PC-9 (cell line): ENCODE data around the gene WBP1.

Experiments used
- EZH2 ChIP-seq: fragments of 200-600 bp; sonication (generic); IDR thresholded peaks from 2 replicates; pipeline ENCODE4 v1.8.0; 2017; ENCODE audit warnings: antibody characterized with exemption, low read depth
- TF ChIP-seq, protein P1 (sequence below): fragments of 200-600 bp; sonication (generic); conservative IDR thresholded peaks from 2 replicates; pipeline ENCODE4 v1.6.1; 2017; ENCODE audit warnings: mixed run types, antibody characterized with exemption, mild to moderate bottlenecking, moderate library complexity

DNA sequence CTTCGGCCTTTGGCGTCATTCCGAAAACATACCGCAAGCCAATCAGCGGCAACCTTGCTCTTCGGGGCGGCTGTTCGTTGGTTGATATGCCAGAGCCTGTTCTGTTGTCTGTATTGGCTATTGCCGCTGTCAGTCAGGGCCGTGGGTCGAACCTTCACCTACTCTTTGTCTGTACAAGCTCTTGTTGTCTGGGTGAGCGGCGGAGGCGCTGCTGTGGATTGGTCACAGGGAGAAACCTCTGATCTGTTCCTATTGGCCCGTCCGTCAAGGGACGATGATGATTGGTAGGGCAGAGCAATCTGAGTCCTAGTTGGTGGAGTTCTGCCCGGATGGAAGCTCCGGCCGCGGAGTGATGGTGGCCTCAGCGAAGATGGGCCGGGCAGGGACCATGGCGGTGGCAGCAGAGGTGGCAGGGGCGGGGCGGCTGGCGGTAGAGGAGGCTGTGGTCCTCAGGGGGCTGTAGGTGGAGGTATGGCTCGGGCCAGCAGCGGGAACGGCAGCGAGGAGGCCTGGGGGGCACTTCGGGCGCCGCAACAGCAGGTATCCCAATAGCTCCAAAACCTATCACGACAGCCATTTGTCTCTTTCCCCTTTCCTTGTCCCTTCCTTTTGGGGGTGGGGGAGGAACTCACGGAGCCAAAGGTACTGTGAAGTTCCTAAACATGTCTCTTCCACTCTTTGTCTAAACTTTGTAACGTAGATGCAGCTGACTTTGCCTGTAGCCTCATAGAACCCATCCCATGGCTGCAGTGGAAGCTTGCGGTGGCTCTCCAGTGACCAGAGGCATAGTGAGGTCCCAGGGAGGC is at the start of gene WBP1:
- no peak for TF ChIP-seq EZH2
- TF ChIP-seq, protein P1, sequence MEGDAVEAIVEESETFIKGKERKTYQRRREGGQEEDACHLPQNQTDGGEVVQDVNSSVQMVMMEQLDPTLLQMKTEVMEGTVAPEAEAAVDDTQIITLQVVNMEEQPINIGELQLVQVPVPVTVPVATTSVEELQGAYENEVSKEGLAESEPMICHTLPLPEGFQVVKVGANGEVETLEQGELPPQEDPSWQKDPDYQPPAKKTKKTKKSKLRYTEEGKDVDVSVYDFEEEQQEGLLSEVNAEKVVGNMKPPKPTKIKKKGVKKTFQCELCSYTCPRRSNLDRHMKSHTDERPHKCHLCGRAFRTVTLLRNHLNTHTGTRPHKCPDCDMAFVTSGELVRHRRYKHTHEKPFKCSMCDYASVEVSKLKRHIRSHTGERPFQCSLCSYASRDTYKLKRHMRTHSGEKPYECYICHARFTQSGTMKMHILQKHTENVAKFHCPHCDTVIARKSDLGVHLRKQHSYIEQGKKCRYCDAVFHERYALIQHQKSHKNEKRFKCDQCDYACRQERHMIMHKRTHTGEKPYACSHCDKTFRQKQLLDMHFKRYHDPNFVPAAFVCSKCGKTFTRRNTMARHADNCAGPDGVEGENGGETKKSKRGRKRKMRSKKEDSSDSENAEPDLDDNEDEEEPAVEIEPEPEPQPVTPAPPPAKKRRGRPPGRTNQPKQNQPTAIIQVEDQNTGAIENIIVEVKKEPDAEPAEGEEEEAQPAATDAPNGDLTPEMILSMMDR: no peak
